ENCODE data around the gene ZNF516. TPM values are rescaled to one million over a fixed set of nuclear protein-coding genes. Genes with fewer than 3 reads are reported as not detected.

ZNF516 gene
- total RNA-seq, 4 donors from 2014 or later, result 34.4 to 57.3 (median 39.5) TPM

GRCh38 chr18:76505614-76506013, 10.6 kb upstream of the ZNF516 start:
- DNase-seq (ENCODE audit: low spot score in 2 of 2), result no peak
- TF ChIP-seq POLR2A (IDR thresholded peaks at IDR 0.05) (no peak), CTCF (IDR thresholded peaks at IDR 0.05) (no peak)
- intact Hi-C loops (cut with DNase I; ENCODE audit: low total_unique reads), result no loop called here
- WGBS, 2 donors, result 94% methylated on average over 2 of the region's 2 CpGs
- H3K4me3 ChIP-seq (ENCODE audit: low read depth, poor library complexity, severe bottlenecking), result no peak overlapping the region

GRCh38 chr18:76504749-76505148, 9.7 kb upstream of the ZNF516 start:
- intact Hi-C loops (cut with DNase I; ENCODE audit: low total_unique reads), result no loop called here
- 79 to 83% methylated on average over 5 of the region's 5 CpGs for WGBS, 2 donors
- TF ChIP-seq CTCF (IDR thresholded peaks at IDR 0.05), result no peak
- no peak for TF ChIP-seq POLR2A (IDR thresholded peaks at IDR 0.05)
- no peak for DNase-seq (ENCODE audit: low spot score in 2 of 2)
- no peak overlapping the region for H3K4me3 ChIP-seq (ENCODE audit: low read depth, poor library complexity, severe bottlenecking)

- TF ChIP-seq CTCF (IDR thresholded peaks at IDR 0.05) (no peak), POLR2A (IDR thresholded peaks at IDR 0.05) (no peak)
- DNase-seq (ENCODE audit: low spot score in 2 of 2), result no peak
- no peak overlapping the region for H3K4me3 ChIP-seq (ENCODE audit: low read depth, poor library complexity, severe bottlenecking)
- intact Hi-C loops (cut with DNase I; ENCODE audit: low total_unique reads), result no loop called here
- WGBS, 2 donors, result 72 to 80% methylated on average over 15 of the region's 15 CpGs
These were observed 8.8 kb upstream of the ZNF516 start for GRCh38 chr18:76503649-76504386.

GRCh38 chr18:76502551-76502950, 7.5 kb upstream of the ZNF516 start:
- intact Hi-C loops (cut with DNase I; ENCODE audit: low total_unique reads), result no loop called here
- WGBS, 2 donors, result 92 to 98% methylated on average over 7 of the region's 7 CpGs
- no peak for DNase-seq (ENCODE audit: low spot score in 2 of 2)
- no peak overlapping the region for H3K4me3 ChIP-seq (ENCODE audit: low read depth, poor library complexity, severe bottlenecking)
- TF ChIP-seq POLR2A (IDR thresholded peaks at IDR 0.05) (no peak), CTCF (IDR thresholded peaks at IDR 0.05) (no peak)

- intact Hi-C loops (cut with DNase I; ENCODE audit: low total_unique reads), result no loop called here
- no peak for TF ChIP-seq CTCF (IDR thresholded peaks at IDR 0.05)
- no peak for TF ChIP-seq POLR2A (IDR thresholded peaks at IDR 0.05)
- no peak overlapping the region for H3K4me3 ChIP-seq (ENCODE audit: low read depth, poor library complexity, severe bottlenecking)
- 70% methylated on average over 10 of the region's 10 CpGs for WGBS, 2 donors
- no peak for DNase-seq (ENCODE audit: low spot score in 2 of 2)
These were observed 4.7 kb upstream of the ZNF516 start for GRCh38 chr18:76499637-76500340.
